ENCODE results near the gene SRD5A3.
"Not testable (repeated sequence)": the region's sequence is repeated elsewhere in the genome, so short reads cannot be mapped to it uniquely, and the experiment has no call there.

SRD5A3 gene

GRCh38 chr4:55347610-55348228 is 1.7 kb downstream of the SRD5A3 start:
- DNase-seq: no peak

GRCh38 chr4:55348466-55348865 is 2.4 kb downstream of the SRD5A3 start:
- DNase-seq: no peak

- DNase-seq: not testable (repeated sequence)
Observed at GRCh38 chr4:55350870-55351269, 4.8 kb downstream of the SRD5A3 start.

GRCh38 chr4:55351824-55352223 is 5.8 kb downstream of the SRD5A3 start:
- DNase-seq: no peak

GRCh38 chr4:55352726-55353125 is 6.7 kb downstream of the SRD5A3 start:
- no peak for DNase-seq

- not testable (repeated sequence) for DNase-seq
Observed at GRCh38 chr4:55353228-55353747, 7.2 kb downstream of the SRD5A3 start.

- no peak for DNase-seq
Observed at GRCh38 chr4:55354648-55355047, 8.6 kb downstream of the SRD5A3 start.

DNA sequence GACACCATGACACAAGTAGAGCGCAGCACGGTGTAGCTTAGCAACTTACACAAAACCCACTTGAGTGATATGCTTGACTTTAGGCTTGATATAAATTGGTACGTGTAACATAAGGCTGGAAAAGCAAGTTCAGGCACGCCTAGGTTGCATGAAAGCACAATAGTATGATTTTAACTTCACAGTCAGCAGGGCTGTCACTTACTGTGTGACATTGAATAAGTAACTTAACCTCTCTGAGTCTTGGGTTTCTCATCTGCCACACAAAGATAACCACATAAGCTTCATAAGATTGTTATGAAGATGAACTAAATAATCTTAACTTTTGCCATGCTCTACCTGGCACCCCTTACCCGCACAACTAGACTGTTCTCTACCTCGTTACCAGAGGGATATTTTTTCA is 9.5 kb downstream of the SRD5A3 start:
- DNase-seq: peak; percentile 0

DNA sequence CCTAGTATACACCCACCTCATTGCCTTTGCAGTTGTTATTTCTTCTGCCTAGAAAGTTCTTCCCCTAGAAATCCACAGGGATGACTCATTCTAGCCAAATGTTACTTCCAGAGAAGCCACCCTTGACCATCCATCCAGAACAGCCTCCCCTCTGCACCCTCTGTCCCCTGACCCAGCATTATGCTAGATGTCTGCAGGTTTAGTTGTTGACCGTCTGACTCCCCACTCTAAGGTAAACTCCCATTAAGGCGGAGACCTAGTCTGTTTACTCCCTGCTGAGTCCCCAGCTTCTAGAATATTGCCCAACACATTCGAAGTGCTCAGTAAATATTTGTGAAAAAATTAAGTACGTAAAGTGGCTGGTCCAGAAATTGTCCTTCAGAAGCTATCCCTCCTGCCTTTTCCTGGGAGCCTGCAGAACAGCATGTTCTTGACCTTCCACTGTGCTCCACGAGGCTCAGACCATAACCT is 11.0 kb downstream of the SRD5A3 start:
- DNase-seq: no peak

- no peak for DNase-seq
Observed at GRCh38 chr4:55358246-55358645, 12.2 kb downstream of the SRD5A3 start.

DNA sequence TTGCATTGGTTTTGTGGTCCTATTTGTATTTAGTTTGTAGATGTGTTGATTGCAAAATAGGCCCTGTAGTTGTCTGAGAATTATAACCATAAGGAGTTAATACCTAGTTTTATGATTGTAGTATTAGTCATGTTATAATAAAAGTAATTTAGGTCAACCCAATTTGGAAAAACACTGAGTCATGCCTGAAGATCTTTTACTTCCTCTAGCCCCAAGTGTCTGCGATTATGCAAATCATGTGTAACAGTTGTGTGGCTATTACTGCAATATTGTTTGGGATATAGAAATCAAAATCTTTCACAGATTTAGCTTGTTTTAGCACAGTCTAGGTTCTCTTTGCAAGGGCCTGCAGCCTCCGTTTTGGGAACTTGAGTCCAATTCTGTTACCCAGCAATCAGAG is 12.6 kb downstream of the SRD5A3 start:
- DNase-seq: no peak

- DNase-seq: no peak
Observed at GRCh38 chr4:55359397-55359916, 13.4 kb downstream of the SRD5A3 start.

GRCh38 chr4:55362938-55363337 is 16.9 kb downstream of the SRD5A3 start:
- not testable (repeated sequence) for DNase-seq

DNA sequence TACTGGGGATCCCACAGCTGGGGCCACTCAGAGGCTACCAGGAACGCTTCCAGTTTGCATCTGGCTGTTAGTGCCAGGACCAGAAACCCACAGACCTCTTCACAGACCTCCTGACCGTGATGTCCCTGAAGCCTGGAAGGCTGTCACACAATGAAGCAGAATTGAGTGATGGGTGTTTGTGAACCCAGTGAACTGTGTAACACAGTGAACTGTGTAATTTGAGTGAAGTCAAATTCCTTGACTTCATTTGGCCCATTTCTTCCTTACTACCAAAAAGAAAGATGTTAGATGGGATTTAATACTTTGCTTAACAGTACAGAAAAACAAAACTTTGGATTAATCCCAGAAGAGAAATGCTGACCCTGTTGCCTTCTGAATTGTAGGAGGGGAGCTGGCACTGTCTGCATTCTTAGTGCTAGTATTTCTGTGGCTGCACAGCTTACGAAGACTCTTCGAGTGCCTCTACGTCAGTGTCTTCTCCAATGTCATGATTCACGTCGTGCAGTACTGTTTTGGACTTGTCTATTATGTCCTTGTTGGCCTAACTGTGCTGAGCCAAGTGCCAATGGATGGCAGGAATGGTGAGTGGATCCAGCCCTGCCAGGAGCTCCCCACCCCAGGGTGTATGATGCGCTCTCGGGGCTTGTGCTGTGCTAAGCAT is 17.8 kb downstream of the SRD5A3 start:
- no peak for DNase-seq

GRCh38 chr4:55364691-55365344 is 18.8 kb downstream of the SRD5A3 start:
- no peak for DNase-seq

- DNase-seq: no peak
Observed at GRCh38 chr4:55365345-55365728, 19.3 kb downstream of the SRD5A3 start.

DNA sequence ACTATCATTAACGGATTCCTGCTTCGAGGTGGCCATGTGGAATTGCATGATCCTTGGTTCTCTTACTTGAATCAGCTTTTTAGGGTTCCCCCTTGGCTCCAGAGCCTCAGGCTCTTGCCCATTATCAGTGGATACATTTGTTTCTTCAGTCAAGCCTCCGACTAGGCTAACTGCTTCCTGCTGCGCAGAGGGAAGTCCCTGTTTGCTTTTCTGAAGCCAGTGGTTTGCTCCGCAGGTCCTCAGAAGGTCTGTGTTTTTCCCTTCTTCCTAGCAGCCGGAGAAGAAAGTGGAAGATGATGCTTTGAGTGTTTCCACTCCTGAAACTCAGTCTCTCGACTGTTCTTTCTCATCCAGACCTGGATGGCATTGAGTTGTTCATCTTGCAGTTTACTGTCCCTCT is 20.6 kb downstream of the SRD5A3 start:
- DNase-seq: no peak

DNA sequence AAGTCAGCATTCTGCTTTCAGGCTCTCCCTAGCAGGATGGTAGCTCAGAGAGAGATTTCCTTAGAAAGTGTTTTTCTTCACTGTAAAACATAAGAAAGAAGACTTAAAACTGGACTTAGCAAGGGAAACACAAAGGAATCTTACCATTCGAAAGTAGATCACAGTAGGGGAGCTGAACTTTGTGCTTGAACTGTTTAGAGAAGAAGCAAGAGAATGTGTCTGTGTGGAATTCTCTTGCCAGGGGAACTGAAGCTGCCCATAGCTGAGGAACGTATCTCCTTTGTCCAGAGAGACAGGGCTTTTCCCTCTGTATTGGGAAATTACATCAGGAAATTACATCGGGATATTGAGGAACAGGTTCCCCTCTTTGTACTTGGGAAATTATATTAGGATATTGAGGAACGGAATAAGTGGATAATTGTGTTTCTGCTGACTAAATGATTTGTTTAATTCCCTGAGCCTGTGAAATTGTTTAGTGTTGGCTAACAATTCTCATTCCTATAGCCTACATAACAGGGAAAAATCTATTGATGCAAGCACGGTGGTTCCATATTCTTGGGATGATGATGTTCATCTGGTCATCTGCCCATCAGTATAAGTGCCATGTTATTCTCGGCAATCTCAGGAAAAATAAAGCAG is 21.2 kb downstream of the SRD5A3 start:
- no peak for DNase-seq

DNA sequence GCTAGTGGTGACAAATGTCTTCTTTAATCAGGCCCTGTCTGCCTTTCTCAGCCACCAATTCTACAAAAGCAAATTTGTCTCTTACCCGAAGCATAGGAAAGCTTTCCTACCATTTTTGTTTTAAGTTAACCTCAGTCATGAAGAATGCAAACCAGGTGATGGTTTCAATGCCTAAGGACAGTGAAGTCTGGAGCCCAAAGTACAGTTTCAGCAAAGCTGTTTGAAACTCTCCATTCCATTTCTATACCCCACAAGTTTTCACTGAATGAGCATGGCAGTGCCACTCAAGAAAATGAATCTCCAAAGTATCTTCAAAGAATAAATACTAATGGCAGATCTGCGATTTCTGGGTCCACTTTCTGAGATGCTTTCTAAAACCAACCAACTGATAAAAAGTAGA is 23.9 kb downstream of the SRD5A3 start:
- no peak for DNase-seq

GRCh38 chr4:55372259-55372658 is 26.2 kb downstream of the SRD5A3 start:
- DNase-seq: no peak

GRCh38 chr4:55373461-55373860 is 27.4 kb downstream of the SRD5A3 start:
- no peak for DNase-seq

DNA sequence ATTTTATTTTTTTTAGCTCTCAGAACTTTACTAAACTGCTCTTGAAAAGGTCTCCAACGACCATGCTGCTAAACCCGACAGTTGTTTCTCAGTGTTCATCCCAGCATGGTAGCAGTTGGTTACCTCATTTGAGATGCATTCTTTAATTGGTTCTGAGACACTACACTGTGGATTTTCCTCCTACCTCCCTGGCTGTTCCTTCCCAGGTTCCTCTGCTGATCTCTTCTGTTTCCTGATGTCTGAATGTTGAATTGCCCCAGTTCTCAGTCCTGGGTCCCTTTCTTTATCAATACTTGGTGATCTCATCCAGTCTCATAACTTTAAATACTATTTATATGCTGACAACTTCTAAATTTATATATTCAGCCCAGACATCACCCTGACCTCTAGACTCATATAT is 30.7 kb downstream of the SRD5A3 start:
- no peak for DNase-seq
